Calu3 (cell line): Measurements from ENCODE around the gene GNRHR. TPM values are rescaled to one million over a fixed set of nuclear protein-coding genes. Genes with fewer than 3 reads are reported as not detected.
"Not testable (repeated sequence)": the region's sequence is repeated elsewhere in the genome, so short reads cannot be mapped to it uniquely, and the experiment has no call there.

Experiments
- BruUV-seq: library from RNA; stranded (reverse); fragments of 400-500 nt; replicated peaks from 2 replicates; lab custom pipeline; 2021; lab: Mats Ljungman, UMichigan
- CTCF ChIA-PET: fragments of 300-600 bp; sonication (Branson Sonifier 250); formaldehyde crosslinking; loops from one replicate; lab custom pipeline; 2022; ENCODE audit warnings: antibody characterized with exemption; lab: Charles Lee
- DNase-seq: peaks from one replicate; pipeline ENCODE4 v3.0.0; 2022
- H3K27ac Mint-ChIP-seq: one replicate; pipeline ENCODE4 v1.8.0; 2022; ENCODE audit warnings: mixed read lengths; ENCODE audit not compliant: unreplicated experiment
- H3K27me3 Mint-ChIP-seq: one replicate; pipeline ENCODE4 v1.8.0; 2022; ENCODE audit warnings: mixed read lengths; ENCODE audit not compliant: unreplicated experiment
- H3K36me3 Mint-ChIP-seq: one replicate; pipeline ENCODE4 v1.8.0; 2022; ENCODE audit warnings: mild to moderate bottlenecking, moderate library complexity, mixed read lengths; ENCODE audit not compliant: insufficient read depth, unreplicated experiment
- H3K4me1 Mint-ChIP-seq: one replicate; pipeline ENCODE4 v1.8.0; 2022; ENCODE audit warnings: mild to moderate bottlenecking, low read depth, mixed read lengths; ENCODE audit not compliant: unreplicated experiment
- H3K4me3 Mint-ChIP-seq: one replicate; pipeline ENCODE4 v1.8.0; 2022; ENCODE audit warnings: mild to moderate bottlenecking, low read depth, moderate library complexity, mixed read lengths; ENCODE audit not compliant: unreplicated experiment
- H3K9me3 Mint-ChIP-seq: one replicate; pipeline ENCODE4 v1.8.0; 2022; ENCODE audit warnings: low read depth, mixed read lengths; ENCODE audit not compliant: unreplicated experiment
- intact Hi-C: fragments of 100-400 bp; cut with micrococcal nuclease; formaldehyde crosslinking; loops from one replicate; pipeline ENCODE4 v1.10.0; 2022; ENCODE audit not compliant: unreplicated experiment
- total RNA-seq: library from RNA; stranded (reverse); gene quantifications from 2 replicates; pipeline ENCODE4 v1.2.3, GENCODE V29; 2022
- TF ChIP-seq, protein P1 (sequence below): fragments of 200-600 bp; IDR thresholded peaks from one replicate; pipeline ENCODE4 v1.8.0; 2022; ENCODE audit warnings: antibody characterized with exemption; ENCODE audit not compliant: unreplicated experiment

GNRHR gene
- total RNA-seq, 1 experiment from 2014 or later: not detected

DNA sequence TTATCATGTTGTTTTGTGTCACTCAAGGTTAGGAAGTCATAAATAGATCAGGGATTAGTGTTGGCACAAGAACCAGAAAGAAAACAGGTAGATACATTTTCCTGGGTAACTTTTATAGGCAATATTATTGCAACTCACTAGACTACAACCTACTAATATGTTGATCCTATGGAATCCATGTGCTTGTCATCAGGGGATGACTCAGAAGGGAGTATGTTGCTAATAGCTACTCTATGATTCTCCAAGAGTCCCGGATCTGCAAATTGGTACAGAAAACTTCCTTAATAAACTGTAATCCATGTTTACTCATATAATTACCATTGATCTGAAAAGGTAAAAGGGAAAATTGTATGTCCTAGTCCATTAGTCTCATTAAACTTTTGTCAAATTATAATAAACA is 11.7 kb upstream of the GNRHR start:
- TF ChIP-seq, protein P1, sequence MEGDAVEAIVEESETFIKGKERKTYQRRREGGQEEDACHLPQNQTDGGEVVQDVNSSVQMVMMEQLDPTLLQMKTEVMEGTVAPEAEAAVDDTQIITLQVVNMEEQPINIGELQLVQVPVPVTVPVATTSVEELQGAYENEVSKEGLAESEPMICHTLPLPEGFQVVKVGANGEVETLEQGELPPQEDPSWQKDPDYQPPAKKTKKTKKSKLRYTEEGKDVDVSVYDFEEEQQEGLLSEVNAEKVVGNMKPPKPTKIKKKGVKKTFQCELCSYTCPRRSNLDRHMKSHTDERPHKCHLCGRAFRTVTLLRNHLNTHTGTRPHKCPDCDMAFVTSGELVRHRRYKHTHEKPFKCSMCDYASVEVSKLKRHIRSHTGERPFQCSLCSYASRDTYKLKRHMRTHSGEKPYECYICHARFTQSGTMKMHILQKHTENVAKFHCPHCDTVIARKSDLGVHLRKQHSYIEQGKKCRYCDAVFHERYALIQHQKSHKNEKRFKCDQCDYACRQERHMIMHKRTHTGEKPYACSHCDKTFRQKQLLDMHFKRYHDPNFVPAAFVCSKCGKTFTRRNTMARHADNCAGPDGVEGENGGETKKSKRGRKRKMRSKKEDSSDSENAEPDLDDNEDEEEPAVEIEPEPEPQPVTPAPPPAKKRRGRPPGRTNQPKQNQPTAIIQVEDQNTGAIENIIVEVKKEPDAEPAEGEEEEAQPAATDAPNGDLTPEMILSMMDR: no peak
- CTCF ChIA-PET: no interaction called here
- Mint-ChIP-seq H3K4me3 (no peak overlapping the region), H3K9me3 (no peaks in the 10 kb centered on the region), H3K36me3 (no peaks in the 10 kb centered on the region), H3K27me3 (no peaks in the 10 kb centered on the region), H3K27ac (no peak overlapping the region), H3K4me1 (no peaks in the 10 kb centered on the region)
- DNase-seq: no peak
- intact Hi-C loops: no loop called here
- no TSS peak for BruUV-seq

DNA sequence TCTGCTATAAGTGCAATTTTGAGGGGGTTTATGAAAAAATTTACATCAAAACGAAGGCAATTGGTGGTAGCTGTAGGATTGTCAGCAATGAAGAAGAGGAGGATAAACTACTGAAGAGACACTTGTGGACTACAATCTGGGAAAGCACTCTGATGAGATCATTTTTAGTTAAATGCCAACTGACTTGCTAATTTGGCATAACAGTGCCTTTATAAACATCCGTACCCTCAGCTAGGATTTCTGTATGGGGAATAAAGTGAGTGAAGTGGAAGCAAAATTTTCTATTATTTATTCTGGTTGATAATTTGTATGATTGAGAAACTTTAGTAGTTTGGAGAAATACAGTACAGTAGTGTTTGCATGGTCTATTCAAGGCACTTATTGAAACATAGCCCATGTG is 11.2 kb upstream of the GNRHR start:
- Mint-ChIP-seq H3K9me3 (no peaks in the 10 kb centered on the region), H3K4me1 (no peaks in the 10 kb centered on the region), H3K27ac (no peak overlapping the region), H3K4me3 (no peak overlapping the region), H3K36me3 (no peaks in the 10 kb centered on the region), H3K27me3 (no peaks in the 10 kb centered on the region)
- TF ChIP-seq, protein P1: no peak
- intact Hi-C loops: no loop called here
- DNase-seq: no peak
- CTCF ChIA-PET: no interaction called here
- BruUV-seq: no TSS peak

DNA sequence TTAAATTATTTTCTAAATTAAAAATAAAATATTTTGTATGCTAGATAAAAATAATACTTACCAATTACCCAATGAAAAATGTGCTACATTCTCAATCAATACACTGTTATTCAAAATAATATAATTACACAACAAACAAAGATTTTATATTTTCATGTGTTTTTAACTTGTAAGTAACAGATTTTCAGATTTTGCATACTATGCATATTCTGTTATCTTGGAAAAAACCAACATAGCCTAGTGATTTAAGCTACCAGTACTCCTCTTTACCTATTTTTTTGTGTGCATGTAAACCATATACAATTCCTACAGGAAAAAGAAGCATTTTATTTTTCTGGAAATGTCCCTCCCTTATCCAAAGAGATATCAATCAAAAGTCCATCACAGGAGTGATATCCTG is 10.0 kb upstream of the GNRHR start:
- no TSS peak for BruUV-seq
- CTCF ChIA-PET: no interaction called here
- no peak for DNase-seq
- Mint-ChIP-seq H3K9me3 (no peaks in the 10 kb centered on the region), H3K4me3 (no peak overlapping the region), H3K36me3 (no peaks in the 10 kb centered on the region), H3K27me3 (no peaks in the 10 kb centered on the region), H3K4me1 (no peaks in the 10 kb centered on the region), H3K27ac (no peak overlapping the region)
- intact Hi-C loops: no loop called here
- TF ChIP-seq, protein P1: no peak

DNA sequence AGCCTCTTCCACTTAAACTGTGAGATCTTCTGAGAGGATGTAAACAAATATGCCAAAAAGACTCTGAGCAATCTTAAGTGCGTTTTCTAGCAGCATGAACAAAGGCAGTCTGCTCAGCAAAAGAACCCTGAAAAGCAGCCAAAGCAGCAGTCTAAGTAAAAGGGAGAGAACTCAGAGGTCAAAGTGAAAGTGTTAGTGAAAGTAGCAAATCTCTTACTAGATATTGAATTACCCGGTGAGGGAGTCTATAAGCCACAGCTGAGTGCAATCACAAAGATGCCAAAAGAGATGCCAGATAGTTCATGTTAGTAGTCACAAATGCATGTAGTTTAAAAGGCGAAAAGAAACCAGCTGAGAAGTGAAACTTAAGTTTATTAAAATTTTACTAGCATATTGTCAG is 7.9 kb upstream of the GNRHR start:
- no peak overlapping the region for H3K4me3 Mint-ChIP-seq
- CTCF ChIA-PET: no interaction called here

DNA sequence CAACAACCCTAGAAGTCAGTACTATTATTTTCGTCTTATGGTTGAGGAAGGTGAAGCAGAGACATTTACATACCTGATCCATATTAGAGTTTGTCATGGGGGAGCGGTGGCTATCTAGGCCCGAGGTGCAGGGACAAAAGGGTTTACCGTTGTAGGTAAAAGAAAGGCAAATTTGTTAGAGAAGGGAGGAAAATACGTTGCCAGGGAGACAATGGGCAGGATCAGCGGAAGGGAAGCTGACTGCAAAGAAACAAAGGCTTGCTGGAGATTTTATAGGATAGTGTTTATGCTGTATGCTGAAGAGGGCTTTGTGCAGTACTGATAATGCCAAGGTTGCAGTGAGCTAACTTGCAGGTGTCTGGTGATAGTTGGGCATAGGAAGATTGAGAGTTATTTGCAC is 2.8 kb upstream of the GNRHR start:
- CTCF ChIA-PET, H3K9me3 Mint-ChIP-seq, DNase-seq, H3K27me3 Mint-ChIP-seq, intact Hi-C loops, H3K27ac Mint-ChIP-seq, H3K4me3 Mint-ChIP-seq, H3K4me1 Mint-ChIP-seq, H3K36me3 Mint-ChIP-seq, BruUV-seq: not testable (repeated sequence)

More for the DNA sequence above, 7.9 kb upstream of the GNRHR start:
- Mint-ChIP-seq H3K27me3 (no peaks in the 10 kb centered on the region), H3K4me1 (no peaks in the 10 kb centered on the region), H3K36me3 (no peaks in the 10 kb centered on the region), H3K27ac (no peak overlapping the region), H3K9me3 (no peaks in the 10 kb centered on the region)
- BruUV-seq: no TSS peak
- intact Hi-C loops: no loop called here
- TF ChIP-seq, protein P1: no peak
- DNase-seq: no peak
